ENCODE measurements around the gene TRRAP. TPM values are rescaled to one million over a fixed set of nuclear protein-coding genes. Genes with fewer than 3 reads are reported as not detected.

The TRRAP gene
- total RNA-seq, 4 donors from 2014 or later, result 46.4 to 69.4 (median 53.0) TPM

GRCh38 chr7:99035723-99036545 lies 157.6 kb downstream of the TRRAP start:
- no peak overlapping the region for H3K4me3 ChIP-seq (ENCODE audit: low read depth, poor library complexity, severe bottlenecking)
- peak in 1 of 2 donors; percentile 70 for DNase-seq (ENCODE audit: low spot score in 2 of 2)
- no peak for TF ChIP-seq POLR2A (IDR thresholded peaks at IDR 0.05)
- TF ChIP-seq, protein P1, sequence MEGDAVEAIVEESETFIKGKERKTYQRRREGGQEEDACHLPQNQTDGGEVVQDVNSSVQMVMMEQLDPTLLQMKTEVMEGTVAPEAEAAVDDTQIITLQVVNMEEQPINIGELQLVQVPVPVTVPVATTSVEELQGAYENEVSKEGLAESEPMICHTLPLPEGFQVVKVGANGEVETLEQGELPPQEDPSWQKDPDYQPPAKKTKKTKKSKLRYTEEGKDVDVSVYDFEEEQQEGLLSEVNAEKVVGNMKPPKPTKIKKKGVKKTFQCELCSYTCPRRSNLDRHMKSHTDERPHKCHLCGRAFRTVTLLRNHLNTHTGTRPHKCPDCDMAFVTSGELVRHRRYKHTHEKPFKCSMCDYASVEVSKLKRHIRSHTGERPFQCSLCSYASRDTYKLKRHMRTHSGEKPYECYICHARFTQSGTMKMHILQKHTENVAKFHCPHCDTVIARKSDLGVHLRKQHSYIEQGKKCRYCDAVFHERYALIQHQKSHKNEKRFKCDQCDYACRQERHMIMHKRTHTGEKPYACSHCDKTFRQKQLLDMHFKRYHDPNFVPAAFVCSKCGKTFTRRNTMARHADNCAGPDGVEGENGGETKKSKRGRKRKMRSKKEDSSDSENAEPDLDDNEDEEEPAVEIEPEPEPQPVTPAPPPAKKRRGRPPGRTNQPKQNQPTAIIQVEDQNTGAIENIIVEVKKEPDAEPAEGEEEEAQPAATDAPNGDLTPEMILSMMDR (IDR thresholded peaks at IDR 0.05), result no peak
- intact Hi-C loops (cut with DNase I; ENCODE audit: low total_unique reads), result no loop called here
- 81 to 86% methylated on average over 26 of the region's 26 CpGs for WGBS, 2 donors

- no peak overlapping the region for H3K4me3 ChIP-seq (ENCODE audit: low read depth, poor library complexity, severe bottlenecking)
- intact Hi-C loops (cut with DNase I; ENCODE audit: low total_unique reads), result no loop called here
- WGBS, 2 donors, result 45 to 64% methylated on average over 11 of the region's 11 CpGs
- peak in 1 of 2 donors; percentile 85 for DNase-seq (ENCODE audit: low spot score in 2 of 2)
- no peak for TF ChIP-seq POLR2A (IDR thresholded peaks at IDR 0.05)
- TF ChIP-seq, protein P1 (IDR thresholded peaks at IDR 0.05), result no peak
These were observed 158.3 kb downstream of the TRRAP start for GRCh38 chr7:99036546-99037111.

DNA sequence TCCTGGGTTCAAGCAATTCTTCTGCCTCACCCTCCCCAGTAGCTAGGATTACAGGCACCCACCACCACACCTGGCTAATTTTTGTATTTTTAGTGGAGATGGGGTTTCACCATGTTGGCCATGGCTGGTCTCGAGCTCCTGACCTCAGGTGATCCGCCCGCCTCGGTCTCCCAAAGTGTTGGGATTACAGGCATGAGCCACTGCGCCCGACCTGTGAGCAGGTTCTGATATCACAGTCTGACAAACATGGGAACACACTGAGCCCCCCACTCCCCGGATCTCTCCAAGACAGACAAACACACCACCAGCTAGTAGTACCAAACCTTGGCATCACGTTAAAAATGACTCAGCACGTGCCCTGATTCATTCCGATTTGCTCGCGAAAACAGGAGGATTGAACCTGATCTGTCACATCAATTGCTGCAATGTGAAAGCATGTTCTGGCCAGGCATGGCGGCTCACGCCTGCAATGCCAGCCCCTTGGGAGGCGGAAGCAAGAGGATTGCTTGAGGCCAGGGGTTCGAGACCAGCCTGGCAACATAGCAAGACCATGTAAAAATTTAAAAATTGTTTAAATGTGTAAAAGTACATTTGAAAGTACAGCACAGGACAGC lies 159.1 kb downstream of the TRRAP start:
- peak in 1 of 2 donors; percentile 70 for DNase-seq (ENCODE audit: low spot score in 2 of 2)
- H3K4me3 ChIP-seq (ENCODE audit: low read depth, poor library complexity, severe bottlenecking), result no peak overlapping the region
- 90 to 91% methylated on average over 16 of the region's 16 CpGs for WGBS, 2 donors
- intact Hi-C loops (cut with DNase I; ENCODE audit: low total_unique reads), result no loop called here
- TF ChIP-seq, protein P1 (IDR thresholded peaks at IDR 0.05), result no peak
- no peak for TF ChIP-seq POLR2A (IDR thresholded peaks at IDR 0.05)

GRCh38 chr7:99038086-99038855 lies 159.9 kb downstream of the TRRAP start:
- TF ChIP-seq, protein P1 (IDR thresholded peaks at IDR 0.05), result no peak
- no peak overlapping the region for H3K4me3 ChIP-seq (ENCODE audit: low read depth, poor library complexity, severe bottlenecking)
- DNase-seq (ENCODE audit: low spot score in 2 of 2), result peak in 1 of 2 donors; percentile 82
- 89 to 90% methylated on average over 25 of the region's 25 CpGs for WGBS, 2 donors
- intact Hi-C loops (cut with DNase I; ENCODE audit: low total_unique reads), result no loop called here

DNA sequence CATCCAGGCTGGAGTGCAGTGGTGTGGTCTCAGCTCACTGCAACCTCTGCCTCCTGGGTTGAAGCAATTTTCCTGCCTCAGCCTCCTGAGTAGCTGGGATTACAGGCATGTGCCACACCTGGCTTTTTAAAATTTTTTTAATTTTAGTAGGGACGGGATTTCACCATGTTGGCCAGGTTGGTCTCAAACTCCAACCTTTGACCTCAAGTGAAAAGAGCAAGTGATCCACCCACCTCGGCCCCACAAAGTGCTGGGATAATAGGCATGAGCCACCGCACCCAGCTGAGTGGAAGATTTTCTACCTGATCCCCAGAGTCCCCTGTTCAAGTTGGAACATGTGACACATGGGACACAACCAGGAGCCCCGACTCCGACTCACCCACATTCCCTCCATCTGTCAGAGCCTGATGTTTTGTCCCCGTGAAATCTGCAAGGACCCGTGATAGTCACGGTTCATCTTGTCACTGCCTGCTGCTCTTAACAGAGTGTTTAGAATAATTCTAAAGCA lies 161.1 kb downstream of the TRRAP start:
- intact Hi-C loops (cut with DNase I; ENCODE audit: low total_unique reads), result no loop called here
- DNase-seq (ENCODE audit: low spot score in 2 of 2), result peak in 1 of 2 donors; percentile 74
- TF ChIP-seq, protein P1 (IDR thresholded peaks at IDR 0.05), result no peak
- TF ChIP-seq POLR2A (IDR thresholded peaks at IDR 0.05), result no peak
- H3K4me3 ChIP-seq (ENCODE audit: low read depth, poor library complexity, severe bottlenecking), result no peak overlapping the region
- 82 to 86% methylated on average over 8 of the region's 8 CpGs for WGBS, 2 donors
